ENCODE data around the gene BRI3. TPM values are rescaled to one million over a fixed set of nuclear protein-coding genes. Genes with fewer than 3 reads are reported as not detected.

The BRI3 gene
- total RNA-seq, 1 donor from 2014 or later, result 125 TPM

GRCh38 chr7:98329791-98330373 is 48.4 kb downstream of the BRI3 start:
- H3K4me3 Mint-ChIP-seq (ENCODE audit: low read depth), result no peak overlapping the region
- no peaks in the 10 kb centered on the region for H3K27me3 Mint-ChIP-seq
- H3K9me3 Mint-ChIP-seq (ENCODE audit: low read depth), result peaks cover 9% of the 10 kb centered on the region
- H3K36me3 Mint-ChIP-seq (ENCODE audit: insufficient read depth), result peaks cover 15% of the 10 kb centered on the region
- no peak for DNase-seq (ENCODE audit: low spot score, unreplicated experiment)
- peak overlapping the region; percentile 63 for H3K27ac Mint-ChIP-seq
- H3K4me1 Mint-ChIP-seq (ENCODE audit: low read depth), result peaks cover 11% of the 10 kb centered on the region
- no peak for TF ChIP-seq CTCF (IDR thresholded peaks at IDR 0.05; ENCODE audit: unreplicated experiment)

- Mint-ChIP-seq H3K27me3 (no peaks in the 10 kb centered on the region), H3K27ac (no peak overlapping the region), H3K4me1 (ENCODE audit: low read depth) (peaks cover 11% of the 10 kb centered on the region), H3K36me3 (ENCODE audit: insufficient read depth) (peaks cover 15% of the 10 kb centered on the region), H3K9me3 (ENCODE audit: low read depth) (peaks cover 9% of the 10 kb centered on the region), H3K4me3 (ENCODE audit: low read depth) (no peak overlapping the region)
- no peak for TF ChIP-seq CTCF (IDR thresholded peaks at IDR 0.05; ENCODE audit: unreplicated experiment)
- no peak for DNase-seq (ENCODE audit: low spot score, unreplicated experiment)
These were observed 49.5 kb downstream of the BRI3 start for GRCh38 chr7:98330926-98331529.

GRCh38 chr7:98334081-98334480 is 52.6 kb downstream of the BRI3 start:
- no peak for DNase-seq (ENCODE audit: low spot score, unreplicated experiment)
- TF ChIP-seq CTCF (IDR thresholded peaks at IDR 0.05; ENCODE audit: unreplicated experiment), result no peak
- H3K4me1 Mint-ChIP-seq (ENCODE audit: low read depth), result peaks cover 9% of the 10 kb centered on the region
- H3K27me3 Mint-ChIP-seq, result no peaks in the 10 kb centered on the region
- peaks cover 18% of the 10 kb centered on the region for H3K36me3 Mint-ChIP-seq (ENCODE audit: insufficient read depth)
- H3K9me3 Mint-ChIP-seq (ENCODE audit: low read depth), result peaks cover 10% of the 10 kb centered on the region
- no peak overlapping the region for H3K4me3 Mint-ChIP-seq (ENCODE audit: low read depth)
- H3K27ac Mint-ChIP-seq, result no peak overlapping the region

GRCh38 chr7:98335411-98335977 is 54.0 kb downstream of the BRI3 start:
- H3K4me3 Mint-ChIP-seq (ENCODE audit: low read depth), result no peak overlapping the region
- no peaks in the 10 kb centered on the region for H3K4me1 Mint-ChIP-seq (ENCODE audit: low read depth)
- DNase-seq (ENCODE audit: low spot score, unreplicated experiment), result no peak
- H3K9me3 Mint-ChIP-seq (ENCODE audit: low read depth), result peaks cover 16% of the 10 kb centered on the region
- no peak for TF ChIP-seq CTCF (IDR thresholded peaks at IDR 0.05; ENCODE audit: unreplicated experiment)
- H3K27ac Mint-ChIP-seq, result no peak overlapping the region
- peaks cover 23% of the 10 kb centered on the region for H3K36me3 Mint-ChIP-seq (ENCODE audit: insufficient read depth)
- H3K27me3 Mint-ChIP-seq, result no peaks in the 10 kb centered on the region

GRCh38 chr7:98338441-98338840 is 57.0 kb downstream of the BRI3 start:
- no peaks in the 10 kb centered on the region for H3K27me3 Mint-ChIP-seq
- H3K4me1 Mint-ChIP-seq (ENCODE audit: low read depth), result peaks cover 5% of the 10 kb centered on the region
- no peak for DNase-seq (ENCODE audit: low spot score, unreplicated experiment)
- peaks cover 11% of the 10 kb centered on the region for H3K36me3 Mint-ChIP-seq (ENCODE audit: insufficient read depth)
- H3K9me3 Mint-ChIP-seq (ENCODE audit: low read depth), result peaks cover 8% of the 10 kb centered on the region
- no peak overlapping the region for H3K27ac Mint-ChIP-seq
- no peak for TF ChIP-seq CTCF (IDR thresholded peaks at IDR 0.05; ENCODE audit: unreplicated experiment)
- no peak overlapping the region for H3K4me3 Mint-ChIP-seq (ENCODE audit: low read depth)
